ENCODE results near the gene CARS2. TPM values are rescaled to one million over a fixed set of nuclear protein-coding genes. Genes with fewer than 3 reads are reported as not detected.

Gene CARS2
- total RNA-seq, 1 donor from 2014 or later: 102 TPM

DNA sequence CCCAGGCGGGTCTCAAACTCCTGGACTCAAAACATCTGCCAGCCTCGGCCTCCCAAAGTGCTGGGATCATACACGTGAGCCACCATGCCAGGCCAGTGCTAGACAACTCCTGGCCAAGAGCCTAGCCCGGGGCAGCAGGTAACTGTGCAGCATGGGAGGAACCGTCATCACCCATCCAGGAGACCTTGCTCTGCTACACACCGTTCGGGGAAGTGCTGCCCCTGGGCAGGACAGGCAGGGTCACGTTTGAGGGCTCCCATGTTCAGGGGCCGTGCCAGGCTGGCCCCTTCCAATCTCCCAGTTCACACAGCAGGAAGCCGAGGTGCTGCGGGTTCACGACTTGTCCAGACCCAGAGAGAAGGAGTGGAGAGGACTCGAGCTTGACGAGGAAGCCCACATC is 55.5 kb downstream of the CARS2 start:
- Mint-ChIP-seq H3K27ac (ENCODE audit: unreplicated experiment) (no peak overlapping the region), H3K4me3 (ENCODE audit: unreplicated experiment) (no peak overlapping the region), H3K36me3 (ENCODE audit: unreplicated experiment) (peaks cover 8% of the 10 kb centered on the region), H3K27me3 (ENCODE audit: unreplicated experiment) (peaks cover 17% of the 10 kb centered on the region), H3K4me1 (ENCODE audit: low read depth, unreplicated experiment) (peaks cover 32% of the 10 kb centered on the region), H3K9me3 (ENCODE audit: unreplicated experiment) (peaks cover 16% of the 10 kb centered on the region)
- no peak for TF ChIP-seq CTCF (IDR thresholded peaks at IDR 0.05; ENCODE audit: partially characterized antibody, unreplicated experiment)
- DNase-seq: no peak

DNA sequence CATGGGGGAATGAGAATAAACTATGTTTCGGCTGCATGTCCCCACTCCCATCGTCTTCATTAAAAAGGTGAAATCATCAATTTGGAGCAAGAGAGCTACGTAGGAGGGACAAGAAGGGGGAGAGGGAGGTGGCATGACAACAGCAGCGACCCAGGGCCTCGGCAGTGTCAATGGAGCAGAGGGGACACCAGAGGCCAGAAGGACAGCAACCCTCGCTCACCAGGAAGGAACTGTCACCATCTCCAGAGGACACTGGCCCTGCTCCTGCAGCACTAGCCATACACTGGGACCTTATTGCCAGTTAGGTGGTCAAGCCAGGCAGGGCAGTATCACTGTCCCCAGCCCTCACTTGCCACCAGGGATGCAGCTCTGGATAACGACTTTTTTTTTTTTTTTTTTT is 56.4 kb downstream of the CARS2 start:
- Mint-ChIP-seq H3K36me3 (ENCODE audit: unreplicated experiment) (peaks cover 8% of the 10 kb centered on the region), H3K4me1 (ENCODE audit: low read depth, unreplicated experiment) (peaks cover 34% of the 10 kb centered on the region), H3K9me3 (ENCODE audit: unreplicated experiment) (peaks cover 16% of the 10 kb centered on the region), H3K27me3 (ENCODE audit: unreplicated experiment) (peaks cover 19% of the 10 kb centered on the region), H3K4me3 (ENCODE audit: unreplicated experiment) (no peak overlapping the region), H3K27ac (ENCODE audit: unreplicated experiment) (peak overlapping the region; percentile 79)
- no peak for DNase-seq
- TF ChIP-seq CTCF (IDR thresholded peaks at IDR 0.05; ENCODE audit: partially characterized antibody, unreplicated experiment): no peak

- Mint-ChIP-seq H3K4me1 (ENCODE audit: low read depth, unreplicated experiment) (peaks cover 37% of the 10 kb centered on the region), H3K9me3 (ENCODE audit: unreplicated experiment) (peaks cover 16% of the 10 kb centered on the region), H3K27me3 (ENCODE audit: unreplicated experiment) (peaks cover 18% of the 10 kb centered on the region), H3K4me3 (ENCODE audit: unreplicated experiment) (peak overlapping the region; percentile 58), H3K27ac (ENCODE audit: unreplicated experiment) (peak overlapping the region; percentile 82), H3K36me3 (ENCODE audit: unreplicated experiment) (peaks cover 8% of the 10 kb centered on the region)
- TF ChIP-seq CTCF (IDR thresholded peaks at IDR 0.05; ENCODE audit: partially characterized antibody, unreplicated experiment): no peak
- no peak for DNase-seq
Measured at GRCh38 chr13:110648848-110649421, 57.0 kb downstream of the CARS2 start.

GRCh38 chr13:110648146-110648819 is 57.6 kb downstream of the CARS2 start:
- peak overlapping the region; percentile 82 for H3K27ac Mint-ChIP-seq (ENCODE audit: unreplicated experiment)
- peaks cover 35% of the 10 kb centered on the region for H3K4me1 Mint-ChIP-seq (ENCODE audit: low read depth, unreplicated experiment)
- peaks cover 7% of the 10 kb centered on the region for H3K36me3 Mint-ChIP-seq (ENCODE audit: unreplicated experiment)
- H3K4me3 Mint-ChIP-seq (ENCODE audit: unreplicated experiment): peak overlapping the region; percentile 58
- H3K27me3 Mint-ChIP-seq (ENCODE audit: unreplicated experiment): peaks cover 18% of the 10 kb centered on the region
- no peak for DNase-seq
- H3K9me3 Mint-ChIP-seq (ENCODE audit: unreplicated experiment): peaks cover 16% of the 10 kb centered on the region
- TF ChIP-seq CTCF (IDR thresholded peaks at IDR 0.05; ENCODE audit: partially characterized antibody, unreplicated experiment): no peak

DNA sequence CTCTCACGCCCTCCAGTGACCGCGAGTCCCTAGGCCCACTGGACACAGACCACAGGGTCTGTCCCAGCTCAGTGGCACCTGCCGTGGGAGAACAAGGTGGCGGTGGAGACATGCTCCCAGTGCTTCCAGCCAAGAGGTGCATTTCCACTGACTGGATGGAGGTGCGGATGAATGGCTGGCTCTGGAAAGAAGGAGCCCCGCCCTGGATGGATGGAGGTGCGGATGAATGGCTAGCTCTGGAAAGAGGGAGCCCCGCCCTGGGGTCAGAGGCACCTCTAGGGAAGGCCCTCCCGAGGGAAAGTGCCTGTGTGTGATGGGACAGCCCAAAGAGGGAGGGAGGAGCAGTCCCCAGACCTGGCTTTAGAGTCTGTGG is 58.6 kb downstream of the CARS2 start:
- TF ChIP-seq CTCF (IDR thresholded peaks at IDR 0.05; ENCODE audit: partially characterized antibody, unreplicated experiment): no peak

More for the DNA sequence above, 58.6 kb downstream of the CARS2 start:
- peak overlapping the region; percentile 58 for H3K4me3 Mint-ChIP-seq (ENCODE audit: unreplicated experiment)
- H3K9me3 Mint-ChIP-seq (ENCODE audit: unreplicated experiment): peaks cover 16% of the 10 kb centered on the region
- H3K4me1 Mint-ChIP-seq (ENCODE audit: low read depth, unreplicated experiment): peaks cover 41% of the 10 kb centered on the region
- H3K36me3 Mint-ChIP-seq (ENCODE audit: unreplicated experiment): peaks cover 5% of the 10 kb centered on the region
- H3K27me3 Mint-ChIP-seq (ENCODE audit: unreplicated experiment): peaks cover 18% of the 10 kb centered on the region
- DNase-seq: no peak
- peak overlapping the region; percentile 82 for H3K27ac Mint-ChIP-seq (ENCODE audit: unreplicated experiment)
